Progenitor cell of endocrine pancreas (in vitro differentiated cells): ENCODE results near the gene EIF5B. TPM values are rescaled to one million over a fixed set of nuclear protein-coding genes. Genes with fewer than 3 reads are reported as not detected.

Experiments used
- DNase-seq: peaks from one replicate; pipeline ENCODE4 v3.0.0; 2021; ENCODE audit warnings: low spot score; ENCODE audit not compliant: unreplicated experiment
- H3K27ac Mint-ChIP-seq: 2 replicates; pipeline ENCODE4 v1.8.0; 2021; ENCODE audit warnings: mild to moderate bottlenecking, moderate library complexity, mixed read lengths
- H3K27me3 Mint-ChIP-seq: 2 replicates; pipeline ENCODE4 v1.8.0; 2021; ENCODE audit warnings: mixed read lengths
- H3K36me3 Mint-ChIP-seq: 2 replicates; pipeline ENCODE4 v1.8.0; 2022; ENCODE audit warnings: mixed read lengths; ENCODE audit not compliant: insufficient read depth
- H3K4me1 Mint-ChIP-seq: 2 replicates; pipeline ENCODE4 v1.8.0; 2021; ENCODE audit warnings: low read depth, mixed read lengths
- H3K4me3 Mint-ChIP-seq: 2 replicates; pipeline ENCODE4 v1.8.0; 2021; ENCODE audit warnings: low read depth, mild to moderate bottlenecking, moderate library complexity, mixed read lengths
- H3K9me3 Mint-ChIP-seq: 2 replicates; pipeline ENCODE4 v1.8.0; 2021; ENCODE audit warnings: low read depth, mixed read lengths
- total RNA-seq: library from RNA; stranded (reverse); gene quantifications from 2 replicates; pipeline ENCODE4 v1.2.1, GENCODE V29; 2021
- TF ChIP-seq, protein P1 (sequence below): fragments of 200-600 bp; sonication (generic); IDR thresholded peaks from one replicate; pipeline ENCODE4 v1.5.0; 2021; ENCODE audit warnings: antibody characterized with exemption, mild to moderate bottlenecking; ENCODE audit not compliant: unreplicated experiment

The EIF5B gene
- total RNA-seq, 1 donor from 2014 or later = 40.1 TPM

GRCh38 chr2:99444222-99444621 is 107.0 kb downstream of the EIF5B start:
- H3K9me3 Mint-ChIP-seq = no peaks in the 10 kb centered on the region
- H3K36me3 Mint-ChIP-seq = peaks cover 13% of the 10 kb centered on the region
- no peaks in the 10 kb centered on the region for H3K27me3 Mint-ChIP-seq
- TF ChIP-seq, protein P1, sequence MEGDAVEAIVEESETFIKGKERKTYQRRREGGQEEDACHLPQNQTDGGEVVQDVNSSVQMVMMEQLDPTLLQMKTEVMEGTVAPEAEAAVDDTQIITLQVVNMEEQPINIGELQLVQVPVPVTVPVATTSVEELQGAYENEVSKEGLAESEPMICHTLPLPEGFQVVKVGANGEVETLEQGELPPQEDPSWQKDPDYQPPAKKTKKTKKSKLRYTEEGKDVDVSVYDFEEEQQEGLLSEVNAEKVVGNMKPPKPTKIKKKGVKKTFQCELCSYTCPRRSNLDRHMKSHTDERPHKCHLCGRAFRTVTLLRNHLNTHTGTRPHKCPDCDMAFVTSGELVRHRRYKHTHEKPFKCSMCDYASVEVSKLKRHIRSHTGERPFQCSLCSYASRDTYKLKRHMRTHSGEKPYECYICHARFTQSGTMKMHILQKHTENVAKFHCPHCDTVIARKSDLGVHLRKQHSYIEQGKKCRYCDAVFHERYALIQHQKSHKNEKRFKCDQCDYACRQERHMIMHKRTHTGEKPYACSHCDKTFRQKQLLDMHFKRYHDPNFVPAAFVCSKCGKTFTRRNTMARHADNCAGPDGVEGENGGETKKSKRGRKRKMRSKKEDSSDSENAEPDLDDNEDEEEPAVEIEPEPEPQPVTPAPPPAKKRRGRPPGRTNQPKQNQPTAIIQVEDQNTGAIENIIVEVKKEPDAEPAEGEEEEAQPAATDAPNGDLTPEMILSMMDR = no peak
- no peak overlapping the region for H3K4me3 Mint-ChIP-seq
- H3K27ac Mint-ChIP-seq = no peak overlapping the region
- no peaks in the 10 kb centered on the region for H3K4me1 Mint-ChIP-seq
- no peak for DNase-seq

GRCh38 chr2:99445065-99445464 is 107.9 kb downstream of the EIF5B start:
- H3K27me3 Mint-ChIP-seq = no peaks in the 10 kb centered on the region
- TF ChIP-seq, protein P1 = no peak
- H3K9me3 Mint-ChIP-seq = no peaks in the 10 kb centered on the region
- DNase-seq = no peak
- no peaks in the 10 kb centered on the region for H3K4me1 Mint-ChIP-seq
- no peak overlapping the region for H3K27ac Mint-ChIP-seq
- H3K4me3 Mint-ChIP-seq = no peak overlapping the region
- peaks cover 13% of the 10 kb centered on the region for H3K36me3 Mint-ChIP-seq

GRCh38 chr2:99448556-99448955 is 111.4 kb downstream of the EIF5B start:
- peaks cover 17% of the 10 kb centered on the region for H3K36me3 Mint-ChIP-seq
- TF ChIP-seq, protein P1 = no peak
- no peaks in the 10 kb centered on the region for H3K27me3 Mint-ChIP-seq
- DNase-seq = no peak
- H3K4me3 Mint-ChIP-seq = no peak overlapping the region
- H3K4me1 Mint-ChIP-seq = no peaks in the 10 kb centered on the region
- H3K9me3 Mint-ChIP-seq = no peaks in the 10 kb centered on the region
- H3K27ac Mint-ChIP-seq = no peak overlapping the region

- TF ChIP-seq, protein P1 = no peak
- H3K4me3 Mint-ChIP-seq = no peak overlapping the region
- peaks cover 20% of the 10 kb centered on the region for H3K36me3 Mint-ChIP-seq
- no peak overlapping the region for H3K27ac Mint-ChIP-seq
- H3K9me3 Mint-ChIP-seq = no peaks in the 10 kb centered on the region
- H3K4me1 Mint-ChIP-seq = no peaks in the 10 kb centered on the region
- no peak for DNase-seq
- H3K27me3 Mint-ChIP-seq = no peaks in the 10 kb centered on the region
Observed at GRCh38 chr2:99450199-99450598, 113.0 kb downstream of the EIF5B start.

Other genes with a start within 250 kb of the EIF5B start
- 16.0 and 19.6 TPM in 2 replicates for gene C2orf15, start 195.7 kb upstream of the EIF5B start, total RNA-seq
- gene TSGA10, start 182.4 kb upstream of the EIF5B start, total RNA-seq = 12.3 and 13.8 TPM in 2 replicates
- gene LIPT1, start 182.4 kb upstream of the EIF5B start, total RNA-seq = 5.3 and 6.3 TPM in 2 replicates
- gene MITD1, start 156.3 kb upstream of the EIF5B start, total RNA-seq = 37.8 and 38.4 TPM in 2 replicates
- gene MRPL30, start 156.2 kb upstream of the EIF5B start, total RNA-seq = 32.6 and 37.3 TPM in 2 replicates
- not detected in 2 replicates for gene LYG2, start 81.7 kb upstream of the EIF5B start, total RNA-seq
- gene LYG1, start 36.2 kb upstream of the EIF5B start, total RNA-seq = 3.3 and 3.4 TPM in 2 replicates
- 28.9 and 32.7 TPM in 2 replicates for gene TXNDC9, start 1.1 kb upstream of the EIF5B start, total RNA-seq
- 45.6 and 53.7 TPM in 2 replicates for gene REV1, start 152.6 kb downstream of the EIF5B start, total RNA-seq